ACC112 (cell line): Measurements from ENCODE around the gene COP1.
"Not testable (repeated sequence)": the region's sequence is repeated elsewhere in the genome, so short reads cannot be mapped to it uniquely, and the experiment has no call there.

Experiments
- H2AFZ ChIP-seq: fragments of 200-600 bp; sonication (generic); one replicate; pipeline ENCODE4 v1.6.0; 2017; ENCODE audit warnings: antibody characterized with exemption, low read length; ENCODE audit not compliant: unreplicated experiment
- H3K27ac ChIP-seq: fragments of 200-600 bp; sonication (generic); 2 replicates; pipeline ENCODE4 v1.5.1; 2014; ENCODE audit warnings: low read depth, mild to moderate bottlenecking, antibody characterized with exemption, low read length, moderate library complexity
- H3K27me3 ChIP-seq: fragments of 200-600 bp; sonication (generic); 2 replicates; pipeline ENCODE4 v1.6.1; 2014; ENCODE audit warnings: mild to moderate bottlenecking, antibody characterized with exemption, low read length, moderate library complexity, mixed read lengths; ENCODE audit not compliant: insufficient read depth
- H3K36me3 ChIP-seq: fragments of 200-600 bp; sonication (generic); 2 replicates; pipeline ENCODE4 v1.6.1; 2016; ENCODE audit warnings: mild to moderate bottlenecking, antibody characterized with exemption, low read length, moderate library complexity, mixed read lengths; ENCODE audit not compliant: insufficient read depth
- H3K4me1 ChIP-seq: fragments of 200-600 bp; sonication (generic); one replicate; pipeline ENCODE4 v1.6.1; 2016; ENCODE audit warnings: low read length, mixed read lengths; ENCODE audit not compliant: insufficient read depth, unreplicated experiment, control insufficient read depth
- H3K4me3 ChIP-seq: fragments of 200-600 bp; sonication (generic); 2 replicates; pipeline ENCODE4 v1.5.1; 2014; ENCODE audit warnings: mild to moderate bottlenecking, low read depth, low read length
- H3K79me2 ChIP-seq: fragments of 200-600 bp; sonication (generic); one replicate; pipeline ENCODE4 v1.6.0; 2016; ENCODE audit warnings: low read length; ENCODE audit not compliant: control insufficient read depth, unreplicated experiment, insufficient read depth

The COP1 gene

DNA sequence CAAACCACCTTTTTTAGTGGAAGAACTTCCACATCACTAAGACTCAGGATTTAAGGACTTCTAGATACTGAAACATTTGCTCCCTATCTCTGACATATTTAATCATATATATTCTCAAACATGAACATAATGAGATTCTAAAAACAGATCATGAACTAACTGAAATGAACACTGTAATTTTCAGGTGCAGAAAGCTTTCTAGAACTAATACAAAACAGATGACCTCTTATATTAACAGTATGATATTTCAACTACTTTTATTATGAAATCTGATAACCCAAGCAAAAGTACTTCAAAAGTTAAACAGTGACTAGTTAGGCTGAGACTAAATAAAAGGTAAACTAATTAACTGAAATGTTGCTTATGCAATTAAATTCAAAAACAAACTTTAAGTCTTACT is 157.5 kb downstream of the COP1 start:
- Histone ChIP-seq H3K79me2 (peaks cover 3% of the 10 kb centered on the region), H3K4me3 (no peak overlapping the region), H3K27ac (no peak overlapping the region), H2AFZ (no peak overlapping the region), H3K27me3 (no peaks in the 10 kb centered on the region), H3K36me3 (no peaks in the 10 kb centered on the region), H3K4me1 (no peaks in the 10 kb centered on the region)

GRCh38 chr1:176046926-176047325 is 160.2 kb downstream of the COP1 start:
- Histone ChIP-seq H3K27ac (no peak overlapping the region), H2AFZ (no peak overlapping the region), H3K79me2 (peaks cover 3% of the 10 kb centered on the region), H3K4me3 (no peak overlapping the region), H3K27me3 (no peaks in the 10 kb centered on the region), H3K36me3 (peaks cover 7% of the 10 kb centered on the region; the same call in 1 of the 2 replicates), H3K4me1 (no peaks in the 10 kb centered on the region)

DNA sequence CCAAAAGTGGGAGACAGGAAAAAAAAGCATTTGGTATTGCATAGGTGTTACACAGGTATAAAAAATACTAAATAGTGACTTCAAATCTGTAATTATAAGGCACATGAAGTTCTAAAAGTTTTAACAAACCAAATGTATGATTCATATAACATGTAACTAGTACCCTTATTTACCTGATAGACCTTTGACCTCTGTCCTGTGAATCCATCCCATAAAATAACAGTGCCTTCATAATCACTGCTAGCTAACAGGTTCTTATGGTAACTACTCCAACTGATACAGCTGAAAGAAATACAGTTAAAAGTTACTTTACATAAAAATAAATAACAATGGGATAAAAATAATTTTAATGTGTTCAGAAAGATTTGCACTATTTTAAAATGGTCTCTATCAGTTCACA is 163.5 kb downstream of the COP1 start:
- no peak overlapping the region for H3K4me3 ChIP-seq
- no peak overlapping the region for H2AFZ ChIP-seq
- no peaks in the 10 kb centered on the region for H3K4me1 ChIP-seq
- H3K36me3 ChIP-seq: peaks cover 25% of the 10 kb centered on the region
- no peak overlapping the region for H3K27ac ChIP-seq
- peaks cover 3% of the 10 kb centered on the region for H3K79me2 ChIP-seq
- no peaks in the 10 kb centered on the region for H3K27me3 ChIP-seq

- H3K27ac ChIP-seq: peak overlapping the region; percentile 20
- H3K4me1 ChIP-seq: peaks cover 28% of the 10 kb centered on the region
- peaks cover 12% of the 10 kb centered on the region for H3K36me3 ChIP-seq
- H3K79me2 ChIP-seq: no peaks in the 10 kb centered on the region
- no peak overlapping the region for H2AFZ ChIP-seq
- no peaks in the 10 kb centered on the region for H3K27me3 ChIP-seq
- H3K4me3 ChIP-seq: peak overlapping the region; percentile 12; the same call in 1 of the 2 replicates
These were observed 173.2 kb downstream of the COP1 start for GRCh38 chr1:176033881-176034280.

GRCh38 chr1:176033474-176033873 is 173.6 kb downstream of the COP1 start:
- peaks cover 10% of the 10 kb centered on the region for H3K36me3 ChIP-seq
- H2AFZ ChIP-seq: no peak overlapping the region
- H3K4me1 ChIP-seq: peaks cover 28% of the 10 kb centered on the region
- H3K27ac ChIP-seq: peak overlapping the region; percentile 20
- H3K79me2 ChIP-seq: no peaks in the 10 kb centered on the region
- no peaks in the 10 kb centered on the region for H3K27me3 ChIP-seq
- H3K4me3 ChIP-seq: 0 out of 2 replicates have a peak overlapping the region, but pooled peaks have one; percentile 12

GRCh38 chr1:176032040-176032645 is 174.9 kb downstream of the COP1 start:
- Histone ChIP-seq H3K36me3 (peaks cover 6% of the 10 kb centered on the region; the same call in 1 of the 2 replicates), H3K27me3 (no peaks in the 10 kb centered on the region), H3K4me3 (no peak overlapping the region), H2AFZ (no peak overlapping the region), H3K27ac (no peak overlapping the region), H3K4me1 (peaks cover 28% of the 10 kb centered on the region), H3K79me2 (no peaks in the 10 kb centered on the region)

GRCh38 chr1:176029609-176030008 is 177.5 kb downstream of the COP1 start:
- Histone ChIP-seq H3K27ac (no peak overlapping the region), H3K36me3 (peaks cover 3% of the 10 kb centered on the region), H3K4me3 (no peak overlapping the region), H3K27me3 (no peaks in the 10 kb centered on the region), H3K4me1 (peaks cover 25% of the 10 kb centered on the region), H2AFZ (no peak overlapping the region), H3K79me2 (no peaks in the 10 kb centered on the region)

DNA sequence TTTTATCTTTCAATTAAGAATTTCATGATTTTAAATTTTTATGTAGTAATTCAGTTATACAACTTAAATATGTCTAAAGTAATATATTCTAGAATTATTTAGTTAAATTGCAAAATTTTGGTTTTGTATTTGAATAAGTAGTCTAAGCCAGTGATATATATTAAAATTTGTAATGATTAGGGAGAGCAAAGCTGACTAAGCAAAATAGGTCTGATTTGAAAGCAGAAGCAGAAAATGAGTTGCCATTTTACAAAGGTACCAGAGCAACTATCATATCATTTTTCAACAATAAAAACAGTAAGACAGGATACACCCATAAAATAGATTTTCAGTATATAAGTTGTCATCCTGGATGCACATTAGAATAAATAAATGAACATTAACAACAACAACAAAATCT is 177.9 kb downstream of the COP1 start:
- H3K27me3 ChIP-seq: no peaks in the 10 kb centered on the region
- H2AFZ ChIP-seq: no peak overlapping the region
- H3K36me3 ChIP-seq: peaks cover 3% of the 10 kb centered on the region
- H3K79me2 ChIP-seq: no peaks in the 10 kb centered on the region
- peaks cover 20% of the 10 kb centered on the region for H3K4me1 ChIP-seq
- H3K4me3 ChIP-seq: no peak overlapping the region
- H3K27ac ChIP-seq: no peak overlapping the region

- H2AFZ ChIP-seq, H3K79me2 ChIP-seq, H3K27ac ChIP-seq, H3K36me3 ChIP-seq, H3K4me3 ChIP-seq, H3K27me3 ChIP-seq: not testable (repeated sequence)
- H3K4me1 ChIP-seq: peaks cover 11% of the 10 kb centered on the region
These were observed 179.2 kb downstream of the COP1 start for GRCh38 chr1:176027934-176028333.

GRCh38 chr1:176022574-176022973 is 184.5 kb downstream of the COP1 start:
- Histone ChIP-seq H2AFZ (no peak overlapping the region), H3K4me1 (no peaks in the 10 kb centered on the region), H3K4me3 (no peak overlapping the region), H3K27ac (no peak overlapping the region), H3K79me2 (no peaks in the 10 kb centered on the region), H3K27me3 (no peaks in the 10 kb centered on the region), H3K36me3 (no peaks in the 10 kb centered on the region; the same call in 1 of the 2 replicates)

DNA sequence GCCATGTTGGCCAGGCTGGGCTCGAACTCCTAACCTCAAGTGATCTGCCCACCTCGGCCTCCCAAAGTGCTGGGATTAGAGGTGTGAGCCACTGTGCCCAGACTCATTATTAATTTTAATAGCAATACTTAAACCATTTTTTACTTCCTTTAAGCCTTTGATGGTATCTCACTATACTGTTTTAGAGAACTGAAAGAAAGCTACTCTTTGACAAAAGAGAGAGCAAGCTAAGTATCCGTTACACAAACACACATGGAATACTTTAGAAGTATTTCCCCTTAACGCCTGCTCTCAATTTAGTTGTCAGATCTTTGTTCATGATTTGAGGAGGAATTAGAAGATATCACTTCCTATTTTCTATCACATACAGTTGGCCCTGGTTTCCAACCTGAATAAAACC is 189.4 kb downstream of the COP1 start:
- Histone ChIP-seq H3K4me3 (no peak overlapping the region), H2AFZ (no peak overlapping the region), H3K27ac (no peak overlapping the region), H3K4me1 (no peaks in the 10 kb centered on the region), H3K27me3 (no peaks in the 10 kb centered on the region), H3K36me3 (no peaks in the 10 kb centered on the region), H3K79me2 (no peaks in the 10 kb centered on the region)
